Endothelial cell of umbilical vein (primary cell): ENCODE results near the gene PPP1R1A. TPM values are rescaled to one million over a fixed set of nuclear protein-coding genes. Genes with fewer than 3 reads are reported as not detected.

Experiments
- BruUV-seq: library from RNA; stranded (reverse); fragments of 400-500 nt; replicated peaks from 2 replicates; lab custom pipeline; 2021; lab: Mats Ljungman, UMichigan
- CTCF ChIA-PET: fragments of 300-600, 350-600 bp; sonication (Branson Sonifier 250); formaldehyde crosslinking; loops from one replicate; lab custom pipeline; 2021; ENCODE audit warnings: antibody characterized with exemption, inconsistent platforms; lab: Charles Lee
- POLR2A ChIA-PET: fragments of 300-600, 350-600 bp; sonication (Branson Sonifier 250); formaldehyde crosslinking; loops from one replicate; lab custom pipeline; 2021; ENCODE audit warnings: antibody characterized with exemption, inconsistent platforms; lab: Charles Lee
- DNase-seq: peaks from one replicate; pipeline ENCODE4 v3.0.0-alpha.2; 2011; ENCODE audit warnings: low read depth, low spot score
- FAIRE-seq: peaks from 2 replicates; lab custom pipeline; 2011; peaks lifted over from hg19 to GRCh38; lab: Jason Lieb, UNC
- H2AFZ ChIP-seq: 2 replicates; pipeline ENCODE4 v1.6.0; 2012; ENCODE audit warnings: low read depth, low read length, control low read depth, inconsistent platforms
- H3K27ac ChIP-seq: 2 replicates; pipeline ENCODE4 v1.5.1; 2011; ENCODE audit warnings: low read depth, mild to moderate bottlenecking, control low read depth, low read length, moderate library complexity; ENCODE audit not compliant: insufficient read depth
- H3K27me3 ChIP-seq, 2 experiments: 2 replicates each; pipeline versions ENCODE4 v1.6.0 to v1.6.1; 2011; ENCODE audit warnings: low read length in 2 of 2, mixed read lengths in 1 of 2; ENCODE audit not compliant: control insufficient read depth in 2 of 2, insufficient read depth in 2 of 2
- H3K36me3 ChIP-seq, 2 experiments: 2 replicates in 1 of 2; 3 replicates in 1 of 2; pipeline ENCODE4 v1.5.1; 2011; ENCODE audit warnings: low read length in 2 of 2, mild to moderate bottlenecking in 1 of 2, moderate library complexity in 1 of 2; ENCODE audit not compliant: control insufficient read depth in 2 of 2, insufficient read depth in 2 of 2; ENCODE audit errors: extremely low read depth in 1 of 2
- H3K4me1 ChIP-seq: 3 replicates; pipeline ENCODE4 v1.5.1; 2011; ENCODE audit warnings: mild to moderate bottlenecking, low read length; ENCODE audit not compliant: control insufficient read depth, insufficient read depth; ENCODE audit errors: extremely low read depth
- H3K4me2 ChIP-seq: 2 replicates; pipeline ENCODE4 v1.6.1; 2011; ENCODE audit warnings: low read length, control low read depth, mixed read lengths; ENCODE audit not compliant: insufficient read depth
- H3K4me3 ChIP-seq, 3 experiments: fragments of 200-600 bp in 1 of 3; sonication (generic), shearing (Covaris generic) in 1 of 3; replicated peaks in 1 of 3; 2 replicates each; pipeline ENCODE4 v1.5.1; 2011 to 2016; ENCODE audit warnings: control low read depth in 3 of 3, low read length in 3 of 3, mild to moderate bottlenecking in 2 of 3, inconsistent platforms in 1 of 3, low read depth in 1 of 3, moderate library complexity in 1 of 3; ENCODE audit not compliant: insufficient read depth in 1 of 3
- H3K79me2 ChIP-seq: 2 replicates; pipeline ENCODE4 v1.6.0; 2012; ENCODE audit warnings: low read length, inconsistent platforms; ENCODE audit not compliant: control insufficient read depth, insufficient read depth
- H3K9ac ChIP-seq: replicated peaks from 2 replicates; pipeline ENCODE3; 2011; ENCODE audit warnings: low read length, control low read depth; ENCODE audit not compliant: insufficient read depth; ENCODE audit errors: extremely low read depth
- H3K9me1 ChIP-seq: replicated peaks from 3 replicates; pipeline ENCODE4 v1.6.0; 2011; ENCODE audit warnings: mild to moderate bottlenecking, low read length; ENCODE audit not compliant: control insufficient read depth, insufficient read depth; ENCODE audit errors: extremely low read depth
- H3K9me3 ChIP-seq: replicated peaks from 2 replicates; pipeline ENCODE4 v1.5.1; 2012; ENCODE audit warnings: low read length, inconsistent platforms; ENCODE audit not compliant: control insufficient read depth, insufficient read depth
- H4K20me1 ChIP-seq: replicated peaks from 2 replicates; pipeline ENCODE3; 2011; ENCODE audit warnings: mild to moderate bottlenecking, low read length; ENCODE audit not compliant: control insufficient read depth, insufficient read depth; ENCODE audit errors: extremely low read depth
- EZH2 ChIP-seq: IDR thresholded peaks from 2 replicates; pipeline ENCODE4 v1.6.1; 2012; ENCODE audit warnings: borderline replicate concordance, low read depth, mild to moderate bottlenecking, moderate library complexity, low read length, inconsistent platforms; ENCODE audit not compliant: severe bottlenecking
- FOS ChIP-seq: IDR thresholded peaks from 2 replicates; pipeline ENCODE4 v1.6.1; 2011; ENCODE audit warnings: mild to moderate bottlenecking, low read length, moderate library complexity, borderline replicate concordance; ENCODE audit not compliant: insufficient read depth
- GATA2 ChIP-seq: IDR thresholded peaks from 2 replicates; pipeline ENCODE4 v1.7.0; 2011; ENCODE audit warnings: low read depth, mild to moderate bottlenecking, moderate library complexity, mixed read lengths, low read length; ENCODE audit not compliant: insufficient read length, insufficient read depth
- JUN ChIP-seq: IDR thresholded peaks from 2 replicates; pipeline ENCODE4 v1.6.1; 2011; ENCODE audit warnings: borderline replicate concordance, low read depth; ENCODE audit not compliant: insufficient read length, insufficient read depth
- MYC ChIP-seq: IDR thresholded peaks from one replicate; pipeline ENCODE4 v1.6.1; 2011; ENCODE audit warnings: mild to moderate bottlenecking, low read depth, low read length
- POLR2A ChIP-seq: IDR thresholded peaks from 2 replicates; pipeline ENCODE4 v1.6.1; 2012; ENCODE audit warnings: low read depth, mild to moderate bottlenecking, control low read depth, low read length
- POLR2AphosphoS5 ChIP-seq: IDR thresholded peaks from 2 replicates; pipeline ENCODE4 v1.6.1; 2012; ENCODE audit warnings: low read depth, mild to moderate bottlenecking, control low read depth, low read length, moderate library complexity; ENCODE audit not compliant: insufficient read depth
- dilution Hi-C: fragments of 300-500 bp; cut with MboI; formaldehyde crosslinking; loops from one replicate; pipeline ENCODE4 v1.15.0; 2019; ENCODE audit warnings: low sequenced_read_pairs; ENCODE audit not compliant: extremely low pct_ligation_motif_present
- intact Hi-C: fragments of 100-400 bp; cut with micrococcal nuclease; formaldehyde crosslinking; loops from one replicate; pipeline ENCODE4 v1.10.0; 2022
- polyA plus RNA-seq, 4 experiments: library from polyadenylated mRNA; depleted of rRNA in 3 of 4; stranded (reverse) in 3 of 4; unstranded in 1 of 4; fragments of >200 nt; gene quantifications; 2 replicates each; pipeline versions ENCODE4 v1.2.1 to v1.2.3, GENCODE V29; 2011 to 2012; ENCODE audit warnings: missing spikeins in 1 of 4
- total RNA-seq: library from RNA; stranded (reverse); gene quantifications from 2 replicates; pipeline ENCODE4 v1.2.3, GENCODE V29; 2021
- TF ChIP-seq, protein P1 (sequence below), 2 donors: IDR thresholded peaks; 1 replicate in 1 of 2; 2 replicates in 1 of 2; pipeline ENCODE4 v1.5.1; 2011; ENCODE audit warnings: low read length in 2 of 2, mild to moderate bottlenecking in 2 of 2, moderate library complexity in 2 of 2, control low read depth in 1 of 2, inconsistent platforms in 1 of 2, low read depth in 1 of 2; ENCODE audit not compliant: insufficient read depth in 1 of 2; ENCODE audit errors: extremely low read depth in 1 of 2
- TF ChIP-seq, protein P2 (sequence below): IDR thresholded peaks from 2 replicates; pipeline ENCODE4 v1.6.1; 2011; ENCODE audit not compliant: insufficient read depth, insufficient read length

PPP1R1A gene
- total and polyA plus RNA-seq, 2 donors (not counting 3 experiments of a cell fraction or from before 2014, with no cell fraction given) = not detected

DNA sequence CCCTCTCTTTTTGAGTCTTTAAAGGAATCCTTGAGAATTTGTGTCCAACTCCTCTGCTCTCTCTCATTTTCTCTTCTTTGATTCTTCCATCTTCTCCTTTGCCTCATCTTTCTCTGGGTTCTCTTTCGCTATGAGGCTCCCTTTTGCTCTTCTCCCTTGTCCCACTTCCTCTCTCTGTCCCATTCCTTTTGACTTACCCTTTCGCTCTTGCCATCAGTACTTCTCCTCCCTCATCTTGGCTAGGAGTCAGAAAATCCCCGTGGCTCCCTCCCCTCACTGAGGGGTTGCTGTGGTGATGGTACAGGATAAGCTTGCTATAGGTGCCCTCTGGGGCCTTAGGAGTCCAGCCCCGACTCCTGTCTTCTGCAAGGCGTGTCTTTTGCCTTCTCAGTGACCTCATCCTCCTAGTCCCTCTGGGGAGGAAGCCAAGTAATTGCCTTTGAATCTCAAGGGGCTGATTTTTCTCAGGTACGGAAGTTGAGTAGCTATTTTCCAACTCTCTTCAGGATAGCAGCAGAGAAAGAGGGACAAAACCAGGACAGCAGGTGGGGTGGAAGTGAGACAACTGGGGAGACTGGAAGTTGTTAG is 32.7 kb downstream of the PPP1R1A start:
- H3K9me3 ChIP-seq = no peaks in the 10 kb centered on the region
- no peaks in the 10 kb centered on the region for H3K36me3 ChIP-seq
- H3K4me1 ChIP-seq = no peaks in the 10 kb centered on the region
- no peak overlapping the region for H3K27ac ChIP-seq
- peaks cover 34 to 42% of the 10 kb centered on the region in 2 experiments for H3K27me3 ChIP-seq
- no peak overlapping the region for H2AFZ ChIP-seq
- H3K9ac ChIP-seq = no peak overlapping the region
- POLR2A ChIA-PET = no interaction called here
- no peaks in the 10 kb centered on the region for H4K20me1 ChIP-seq
- FAIRE-seq (no peak), DNase-seq (no peak)
- intact Hi-C loops = no loop called here
- H3K4me2 ChIP-seq = no peak overlapping the region
- CTCF ChIA-PET = interaction anchor here (0.9 to 1.3 kb wide), 2 partner anchors 8 to 24 kb away, joined by 3 to 4 read pairs; no protein-coding TSS in a partner anchor
- no peaks in the 10 kb centered on the region for H3K9me1 ChIP-seq
- dilution Hi-C loops = no loop called here
- BruUV-seq = no TSS peak
- TF ChIP-seq POLR2AphosphoS5 (no peak), GATA2 (no peak), JUN (no peak), FOS (no peak), MYC (no peak), EZH2 (no peak), POLR2A (no peak)
- TF ChIP-seq, protein P1, sequence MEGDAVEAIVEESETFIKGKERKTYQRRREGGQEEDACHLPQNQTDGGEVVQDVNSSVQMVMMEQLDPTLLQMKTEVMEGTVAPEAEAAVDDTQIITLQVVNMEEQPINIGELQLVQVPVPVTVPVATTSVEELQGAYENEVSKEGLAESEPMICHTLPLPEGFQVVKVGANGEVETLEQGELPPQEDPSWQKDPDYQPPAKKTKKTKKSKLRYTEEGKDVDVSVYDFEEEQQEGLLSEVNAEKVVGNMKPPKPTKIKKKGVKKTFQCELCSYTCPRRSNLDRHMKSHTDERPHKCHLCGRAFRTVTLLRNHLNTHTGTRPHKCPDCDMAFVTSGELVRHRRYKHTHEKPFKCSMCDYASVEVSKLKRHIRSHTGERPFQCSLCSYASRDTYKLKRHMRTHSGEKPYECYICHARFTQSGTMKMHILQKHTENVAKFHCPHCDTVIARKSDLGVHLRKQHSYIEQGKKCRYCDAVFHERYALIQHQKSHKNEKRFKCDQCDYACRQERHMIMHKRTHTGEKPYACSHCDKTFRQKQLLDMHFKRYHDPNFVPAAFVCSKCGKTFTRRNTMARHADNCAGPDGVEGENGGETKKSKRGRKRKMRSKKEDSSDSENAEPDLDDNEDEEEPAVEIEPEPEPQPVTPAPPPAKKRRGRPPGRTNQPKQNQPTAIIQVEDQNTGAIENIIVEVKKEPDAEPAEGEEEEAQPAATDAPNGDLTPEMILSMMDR (IDR thresholded peaks at IDR 0.05; ENCODE audit: extremely low read depth in 1 of 2, insufficient read depth in 1 of 2, low read depth in 1 of 2, low read length in 2 of 2) = no peak
- TF ChIP-seq, protein P2, sequence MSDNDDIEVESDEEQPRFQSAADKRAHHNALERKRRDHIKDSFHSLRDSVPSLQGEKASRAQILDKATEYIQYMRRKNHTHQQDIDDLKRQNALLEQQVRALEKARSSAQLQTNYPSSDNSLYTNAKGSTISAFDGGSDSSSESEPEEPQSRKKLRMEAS = no peak
- H3K79me2 ChIP-seq = no peaks in the 10 kb centered on the region
- no peak overlapping the region for H3K4me3 ChIP-seq
